GM21381 (cell line): ENCODE measurements around the gene SYCP3.
"Not testable (repeated sequence)": the region's sequence is repeated elsewhere in the genome, so short reads cannot be mapped to it uniquely, and the experiment has no call there.

Source experiments
- ATAC-seq: cut with Tn5 transposase; IDR thresholded peaks from one replicate; pipeline ENCODE4 v1.9.1; 2021; ENCODE audit warnings: mild to moderate bottlenecking, moderate library complexity; ENCODE audit not compliant: unreplicated experiment

The SYCP3 gene

DNA sequence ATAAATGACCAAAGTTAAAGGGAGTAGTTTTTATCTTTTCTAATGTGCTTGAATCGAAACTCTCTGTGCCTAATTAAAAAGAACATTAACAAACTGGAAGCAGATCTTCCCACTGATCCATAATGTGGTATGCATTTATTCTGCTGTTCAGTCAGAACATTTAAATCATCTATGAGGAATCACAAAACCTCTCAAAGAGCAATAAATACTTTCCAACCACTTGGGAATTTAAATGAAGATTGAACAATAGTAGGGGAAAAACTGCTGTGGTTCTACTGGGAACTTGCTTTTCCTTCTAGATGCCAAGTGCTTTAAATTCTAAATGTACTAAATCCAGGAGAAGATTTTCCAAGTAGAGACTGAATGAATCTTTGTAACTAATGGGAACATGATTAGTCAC is 54.2 kb downstream of the SYCP3 start:
- ATAC-seq, result no peak

DNA sequence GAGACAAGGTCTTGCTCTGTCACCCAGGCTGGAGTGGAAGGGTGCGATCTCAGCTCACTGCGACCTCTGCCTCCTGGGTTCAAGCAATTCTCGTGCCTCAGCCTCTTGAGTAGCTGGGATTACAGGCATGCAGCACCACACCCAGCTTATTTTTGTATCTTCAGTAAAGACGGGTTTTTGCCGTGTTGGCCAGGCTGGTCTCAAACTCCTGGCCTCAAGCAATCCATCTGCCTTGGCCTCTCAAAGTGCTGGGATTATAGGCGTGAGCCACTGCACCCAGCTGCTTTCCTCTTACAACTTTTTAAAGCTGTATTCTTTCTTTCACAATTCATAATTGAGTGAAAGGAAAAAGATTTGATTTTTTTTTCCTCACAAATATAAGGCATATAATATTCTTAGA is 57.6 kb downstream of the SYCP3 start:
- ATAC-seq, result not testable (repeated sequence)

DNA sequence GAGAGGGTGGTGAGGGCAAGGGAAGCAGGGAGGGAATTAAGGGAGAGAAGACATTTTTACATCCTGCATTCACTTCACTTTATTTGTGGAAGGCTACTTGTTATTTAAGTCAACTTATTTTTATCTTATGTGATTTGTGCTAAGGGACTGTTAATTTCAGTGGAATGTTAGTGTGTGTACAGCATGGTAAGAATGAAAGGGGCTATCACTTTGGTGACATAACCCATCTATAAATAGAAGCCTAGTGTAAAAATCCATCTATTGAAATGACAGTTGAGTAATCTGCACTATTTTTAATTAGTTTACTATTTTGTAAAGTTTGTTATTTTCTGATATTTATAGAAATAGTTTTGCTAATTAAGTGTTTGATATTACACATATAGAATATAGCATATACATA is 58.6 kb downstream of the SYCP3 start:
- ATAC-seq, result no peak

DNA sequence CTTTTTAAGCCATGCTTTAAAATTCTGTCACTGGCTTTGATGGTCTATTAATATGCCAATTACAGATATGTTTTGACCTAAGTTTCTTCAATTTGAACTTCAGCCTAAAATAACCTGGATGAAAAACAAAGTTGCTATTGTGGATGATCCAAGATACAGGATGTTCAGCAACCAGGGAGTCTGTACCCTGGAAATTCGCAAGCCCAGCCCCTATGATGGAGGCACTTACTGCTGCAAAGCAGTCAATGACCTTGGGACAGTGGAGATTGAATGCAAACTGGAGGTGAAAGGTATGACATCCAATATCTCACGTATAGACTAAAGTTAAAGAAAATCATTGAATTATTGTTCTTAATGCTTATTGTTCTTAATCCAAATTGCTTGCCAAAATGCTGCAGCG is 59.0 kb downstream of the SYCP3 start:
- no peak for ATAC-seq
